SKM-1 treated with dmso at 0.1 percent for 144 hours (cell line): ENCODE data around the gene ITPRIPL2.
A peak's percentile ranks its signal among the peaks of the same experiment; 100 is the strongest.

Experiments used
- DNase-seq: peaks from one replicate; lab custom pipeline; 2025; ENCODE audit not compliant: unreplicated experiment; lab: John Stamatoyannopoulos, UW

Gene ITPRIPL2

GRCh38 chr16:19093631-19094541, 19.9 kb upstream of the ITPRIPL2 start:
- no peak for DNase-seq

GRCh38 chr16:19094542-19095365, 19.0 kb upstream of the ITPRIPL2 start:
- DNase-seq = no peak

- DNase-seq = no peak
Observed at GRCh38 chr16:19095654-19096053, 18.1 kb upstream of the ITPRIPL2 start.

- DNase-seq = no peak
Observed at GRCh38 chr16:19098173-19098572, 15.6 kb upstream of the ITPRIPL2 start.

GRCh38 chr16:19102187-19102872, 11.4 kb upstream of the ITPRIPL2 start:
- no peak for DNase-seq

- no peak for DNase-seq
Observed at GRCh38 chr16:19104607-19105006, 9.2 kb upstream of the ITPRIPL2 start.

- DNase-seq = no peak
Observed at GRCh38 chr16:19105131-19105530, 8.6 kb upstream of the ITPRIPL2 start.

- DNase-seq = no peak
Observed at GRCh38 chr16:19105891-19106624, 7.7 kb upstream of the ITPRIPL2 start.

GRCh38 chr16:19106625-19107020, 7.1 kb upstream of the ITPRIPL2 start:
- DNase-seq = no peak

GRCh38 chr16:19108409-19109287, 5.1 kb upstream of the ITPRIPL2 start:
- peak; percentile 27 for DNase-seq

GRCh38 chr16:19109288-19109664, 4.5 kb upstream of the ITPRIPL2 start:
- no peak for DNase-seq

GRCh38 chr16:19110537-19111360, 3.0 kb upstream of the ITPRIPL2 start:
- DNase-seq = no peak

- DNase-seq = no peak
Observed at GRCh38 chr16:19112099-19112407, 1.7 kb upstream of the ITPRIPL2 start.

- DNase-seq = no peak
Observed at GRCh38 chr16:19114359-19115147, 789 bp downstream of the ITPRIPL2 start.

GRCh38 chr16:19115148-19116021, 1.6 kb downstream of the ITPRIPL2 start:
- DNase-seq = no peak

GRCh38 chr16:19116711-19117449, 3.1 kb downstream of the ITPRIPL2 start:
- peak; percentile 34 for DNase-seq
